SU-DHL-6 (cell line): Measurements from ENCODE around the gene LYZL1.

Source experiments
- CTCF ChIP-seq: fragments of 200-600 bp; sonication (generic); IDR thresholded peaks from one replicate; pipeline ENCODE4 v1.5.1; 2017; ENCODE audit warnings: antibody characterized with exemption, mild to moderate bottlenecking, low read length, moderate library complexity; ENCODE audit not compliant: insufficient read depth, poor library complexity, severe bottlenecking
- EZH2phosphoT487 ChIP-seq: fragments of 200-600 bp; sonication (generic), shearing (Covaris generic); conservative IDR thresholded peaks from 2 replicates; pipeline ENCODE4 v1.6.1; 2018; ENCODE audit warnings: mild to moderate bottlenecking, antibody characterized with exemption, low read length, moderate library complexity, mixed read lengths

GRCh38 chr10:29353305-29353704 lies 64.4 kb downstream of the LYZL1 start:
- TF ChIP-seq CTCF (no peak), EZH2phosphoT487 (no peak)
